RWPE1 (cell line): ENCODE data around the gene PDPN.

ENCODE experiments used
- CTCF ChIA-PET: fragments of 350-600 bp; sonication (Branson Sonifier 250); formaldehyde crosslinking; extraction: SDS; loops from one replicate; lab custom pipeline; 2021; lab: Yijun Ruan, JAX
- POLR2A ChIA-PET: fragments of 400-600 bp; formaldehyde crosslinking; extraction: SDS; loops from one replicate; lab custom pipeline; 2020; ENCODE audit warnings: antibody characterized with exemption; ENCODE audit not compliant: low non-redundant PET; lab: Yijun Ruan, JAX
- DNase-seq: peaks from one replicate; pipeline ENCODE4 v3.0.0; 2012; ENCODE audit warnings: low spot score
- H3K27ac ChIP-seq: fragments of 450-650 bp; 2 replicates; pipeline ENCODE4 v1.5.1; 2017
- TF ChIP-seq, protein P1 (sequence below): fragments of 450-650 bp; conservative IDR thresholded peaks from 2 replicates; pipeline ENCODE4 v1.5.1; 2017; ENCODE audit warnings: low read depth, mild to moderate bottlenecking

PDPN gene

DNA sequence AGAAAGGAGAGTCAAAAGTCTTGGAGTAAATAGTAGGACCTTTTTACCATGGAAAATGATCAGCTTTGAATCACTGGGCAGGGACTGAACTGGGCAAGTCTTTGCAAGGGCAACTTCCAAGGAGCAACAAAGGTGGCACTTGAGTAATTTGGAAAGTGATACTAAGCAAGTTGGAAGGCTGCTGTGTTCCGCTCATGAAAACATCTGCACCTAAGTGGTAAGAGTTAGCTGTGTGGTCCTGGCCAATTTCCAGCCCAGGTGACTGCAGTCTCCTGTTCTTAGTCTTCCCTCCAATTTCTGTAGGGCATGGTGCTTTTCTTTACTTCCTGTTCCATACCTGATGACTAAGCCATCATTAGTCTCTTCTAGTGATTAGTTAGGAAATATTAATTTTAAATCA, 80.8 kb downstream of the PDPN start:
- peak; percentile 44 for DNase-seq
- TF ChIP-seq, protein P1, sequence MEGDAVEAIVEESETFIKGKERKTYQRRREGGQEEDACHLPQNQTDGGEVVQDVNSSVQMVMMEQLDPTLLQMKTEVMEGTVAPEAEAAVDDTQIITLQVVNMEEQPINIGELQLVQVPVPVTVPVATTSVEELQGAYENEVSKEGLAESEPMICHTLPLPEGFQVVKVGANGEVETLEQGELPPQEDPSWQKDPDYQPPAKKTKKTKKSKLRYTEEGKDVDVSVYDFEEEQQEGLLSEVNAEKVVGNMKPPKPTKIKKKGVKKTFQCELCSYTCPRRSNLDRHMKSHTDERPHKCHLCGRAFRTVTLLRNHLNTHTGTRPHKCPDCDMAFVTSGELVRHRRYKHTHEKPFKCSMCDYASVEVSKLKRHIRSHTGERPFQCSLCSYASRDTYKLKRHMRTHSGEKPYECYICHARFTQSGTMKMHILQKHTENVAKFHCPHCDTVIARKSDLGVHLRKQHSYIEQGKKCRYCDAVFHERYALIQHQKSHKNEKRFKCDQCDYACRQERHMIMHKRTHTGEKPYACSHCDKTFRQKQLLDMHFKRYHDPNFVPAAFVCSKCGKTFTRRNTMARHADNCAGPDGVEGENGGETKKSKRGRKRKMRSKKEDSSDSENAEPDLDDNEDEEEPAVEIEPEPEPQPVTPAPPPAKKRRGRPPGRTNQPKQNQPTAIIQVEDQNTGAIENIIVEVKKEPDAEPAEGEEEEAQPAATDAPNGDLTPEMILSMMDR: no peak
- POLR2A ChIA-PET: no interaction called here
- CTCF ChIA-PET: interaction anchor here (0.7 to 1.2 kb wide), 2 partner anchors 9 to 164 kb away, joined by 3 read pairs; no protein-coding TSS in a partner anchor
- peak overlapping the region; percentile 69 for H3K27ac ChIP-seq

DNA sequence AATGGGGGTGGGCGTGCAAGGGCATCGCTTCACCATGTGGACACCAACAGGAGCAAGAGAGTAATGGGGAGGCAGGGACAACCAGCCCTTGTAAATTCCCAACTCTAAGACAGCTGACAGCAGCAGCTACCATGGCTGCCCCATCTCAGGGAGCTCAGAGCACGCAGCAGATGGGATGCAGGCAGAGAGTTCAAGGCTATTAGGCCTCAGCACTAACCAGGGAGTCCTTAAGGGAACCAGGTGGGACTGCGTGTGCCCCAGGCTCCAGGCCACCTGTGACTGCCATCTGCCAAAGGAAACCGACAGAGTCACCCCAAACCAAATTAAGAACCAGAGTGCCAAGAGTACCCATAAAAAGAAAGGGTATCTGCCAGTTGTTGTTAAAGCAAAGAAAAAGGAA, 82.7 kb downstream of the PDPN start:
- TF ChIP-seq, protein P1: no peak
- POLR2A ChIA-PET: no interaction called here
- no peak overlapping the region for H3K27ac ChIP-seq
- CTCF ChIA-PET: interaction anchor here (0.7 kb wide), 1 partner anchor 59 kb away, joined by 3 read pairs; no protein-coding TSS in a partner anchor
- DNase-seq: no peak
